NB4 (cell line): ENCODE results near the gene WDFY3.

ENCODE experiments used
- DNase-seq: peaks from one replicate; pipeline ENCODE4 v3.0.0; 2010; ENCODE audit warnings: low read depth
- H3K4me3 ChIP-seq: one replicate; pipeline ENCODE4 v1.5.1; 2011; ENCODE audit warnings: mild to moderate bottlenecking, low read depth, low read length, moderate library complexity
- MAX ChIP-seq: IDR thresholded peaks from 2 replicates; pipeline ENCODE4 v1.6.1; 2011; ENCODE audit warnings: low read depth, low read length
- MYC ChIP-seq: IDR thresholded peaks from 2 replicates; pipeline ENCODE4 v1.6.1; 2011; ENCODE audit warnings: low read depth, low read length
- POLR2A ChIP-seq: IDR thresholded peaks from 2 replicates; pipeline ENCODE4 v1.6.1; 2011; ENCODE audit warnings: mild to moderate bottlenecking; ENCODE audit not compliant: insufficient read length; ENCODE audit errors: extremely low read depth
- TF ChIP-seq, protein P1 (sequence below): IDR thresholded peaks from one replicate; pipeline ENCODE4 v1.5.1; 2012; ENCODE audit warnings: low read depth, low read length

WDFY3 gene

GRCh38 chr4:84778041-84778440, 188.4 kb downstream of the WDFY3 start:
- no peak for TF ChIP-seq MAX
- no peak for TF ChIP-seq MYC
- TF ChIP-seq, protein P1, sequence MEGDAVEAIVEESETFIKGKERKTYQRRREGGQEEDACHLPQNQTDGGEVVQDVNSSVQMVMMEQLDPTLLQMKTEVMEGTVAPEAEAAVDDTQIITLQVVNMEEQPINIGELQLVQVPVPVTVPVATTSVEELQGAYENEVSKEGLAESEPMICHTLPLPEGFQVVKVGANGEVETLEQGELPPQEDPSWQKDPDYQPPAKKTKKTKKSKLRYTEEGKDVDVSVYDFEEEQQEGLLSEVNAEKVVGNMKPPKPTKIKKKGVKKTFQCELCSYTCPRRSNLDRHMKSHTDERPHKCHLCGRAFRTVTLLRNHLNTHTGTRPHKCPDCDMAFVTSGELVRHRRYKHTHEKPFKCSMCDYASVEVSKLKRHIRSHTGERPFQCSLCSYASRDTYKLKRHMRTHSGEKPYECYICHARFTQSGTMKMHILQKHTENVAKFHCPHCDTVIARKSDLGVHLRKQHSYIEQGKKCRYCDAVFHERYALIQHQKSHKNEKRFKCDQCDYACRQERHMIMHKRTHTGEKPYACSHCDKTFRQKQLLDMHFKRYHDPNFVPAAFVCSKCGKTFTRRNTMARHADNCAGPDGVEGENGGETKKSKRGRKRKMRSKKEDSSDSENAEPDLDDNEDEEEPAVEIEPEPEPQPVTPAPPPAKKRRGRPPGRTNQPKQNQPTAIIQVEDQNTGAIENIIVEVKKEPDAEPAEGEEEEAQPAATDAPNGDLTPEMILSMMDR, result no peak
- TF ChIP-seq POLR2A, result no peak
- DNase-seq, result no peak
- H3K4me3 ChIP-seq, result no peak overlapping the region

- TF ChIP-seq, protein P1, result no peak
- TF ChIP-seq POLR2A, result no peak
- no peak for TF ChIP-seq MAX
- no peak for TF ChIP-seq MYC
- no peak for DNase-seq
- H3K4me3 ChIP-seq, result no peak overlapping the region
These were observed 199.3 kb downstream of the WDFY3 start for GRCh38 chr4:84767168-84767567.

- peak; percentile 53 for DNase-seq
- no peak overlapping the region for H3K4me3 ChIP-seq
- TF ChIP-seq POLR2A (no peak), MYC (no peak), MAX (no peak)
- TF ChIP-seq, protein P1, result no peak
These were observed 213.0 kb downstream of the WDFY3 start for GRCh38 chr4:84753321-84753972.

DNA sequence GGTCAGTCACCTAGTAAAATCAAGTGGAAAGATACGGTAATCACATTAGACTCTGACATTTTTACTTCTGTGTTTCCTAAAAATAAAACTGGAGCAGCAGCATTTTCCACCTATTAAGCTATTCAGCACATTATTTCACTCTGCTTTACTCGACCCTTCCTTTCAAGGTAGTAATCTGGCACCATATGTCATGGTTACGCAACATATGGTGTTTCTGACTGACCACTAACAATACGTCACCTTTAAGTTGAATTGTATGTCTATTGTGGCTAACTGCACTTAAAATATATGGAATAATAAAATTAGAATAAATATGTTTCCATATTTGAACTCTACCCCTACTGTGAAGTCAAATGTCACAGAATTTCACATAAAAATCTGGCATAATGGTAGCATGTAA, 214.8 kb downstream of the WDFY3 start:
- H3K4me3 ChIP-seq, result no peak overlapping the region
- DNase-seq, result no peak

GRCh38 chr4:84750960-84751283, 215.6 kb downstream of the WDFY3 start:
- TF ChIP-seq POLR2A, result no peak
- TF ChIP-seq MYC, result no peak
- TF ChIP-seq MAX, result no peak
- TF ChIP-seq, protein P1, result no peak
- DNase-seq, result no peak
- no peak overlapping the region for H3K4me3 ChIP-seq

More for the DNA sequence above, 214.8 kb downstream of the WDFY3 start:
- TF ChIP-seq, protein P1, result no peak
- no peak for TF ChIP-seq MAX
- TF ChIP-seq MYC, result no peak
